GM18505 (cell line): ENCODE data around the gene MGAT5.

Source experiments
- ATAC-seq: cut with Tn5 transposase; IDR thresholded peaks from one replicate; pipeline ENCODE4 v1.9.1; 2021; ENCODE audit not compliant: unreplicated experiment
- POLR2A ChIP-seq: IDR thresholded peaks from 4 replicates; pipeline ENCODE4 v1.6.1; 2011; ENCODE audit warnings: borderline replicate concordance; ENCODE audit not compliant: insufficient read depth, insufficient read length; ENCODE audit errors: extremely low read depth

Gene MGAT5

GRCh38 chr2:134399096-134399495, 145.2 kb downstream of the MGAT5 start:
- TF ChIP-seq POLR2A = no peak
- ATAC-seq = no peak

- TF ChIP-seq POLR2A = no peak
- no peak for ATAC-seq
Observed at GRCh38 chr2:134401081-134401497, 147.2 kb downstream of the MGAT5 start.

- no peak for ATAC-seq
Observed at GRCh38 chr2:134401789-134402188, 147.9 kb downstream of the MGAT5 start.

GRCh38 chr2:134402410-134402809, 148.5 kb downstream of the MGAT5 start:
- ATAC-seq = no peak
- no peak for TF ChIP-seq POLR2A

More at GRCh38 chr2:134401789-134402188, 147.9 kb downstream of the MGAT5 start:
- no peak for TF ChIP-seq POLR2A

GRCh38 chr2:134405611-134406081, 151.8 kb downstream of the MGAT5 start:
- TF ChIP-seq POLR2A = no peak
- ATAC-seq = no peak

- TF ChIP-seq POLR2A = no peak
- ATAC-seq = no peak
Observed at GRCh38 chr2:134406311-134406710, 152.4 kb downstream of the MGAT5 start.

- no peak for TF ChIP-seq POLR2A
- no peak for ATAC-seq
Observed at GRCh38 chr2:134406736-134407135, 152.9 kb downstream of the MGAT5 start.

GRCh38 chr2:134407154-134407890, 153.4 kb downstream of the MGAT5 start:
- ATAC-seq = no peak
- no peak for TF ChIP-seq POLR2A

- TF ChIP-seq POLR2A = no peak
- ATAC-seq = no peak
Observed at GRCh38 chr2:134408386-134408785, 154.5 kb downstream of the MGAT5 start.

- no peak for ATAC-seq
- no peak for TF ChIP-seq POLR2A
Observed at GRCh38 chr2:134408791-134409190, 154.9 kb downstream of the MGAT5 start.

- no peak for ATAC-seq
- no peak for TF ChIP-seq POLR2A
Observed at GRCh38 chr2:134410006-134410405, 156.1 kb downstream of the MGAT5 start.

GRCh38 chr2:134410831-134411231, 157.0 kb downstream of the MGAT5 start:
- no peak for TF ChIP-seq POLR2A
- ATAC-seq = no peak

- ATAC-seq = no peak
- no peak for TF ChIP-seq POLR2A
Observed at GRCh38 chr2:134411279-134411827, 157.5 kb downstream of the MGAT5 start.
